ENCODE results near the gene POLR1D. TPM values are rescaled to one million over a fixed set of nuclear protein-coding genes. Genes with fewer than 3 reads are reported as not detected.

The POLR1D gene
- polyA plus RNA-seq, 4 donors = 145 to 192 (median 165) TPM

GRCh38 chr13:27619728-27620376 lies 1.8 kb upstream of the POLR1D start:
- H3K27ac ChIP-seq (ENCODE audit: low read depth in 1 of 3, low read length in 2 of 3) = peak overlapping the region; percentile 95 to 99 (median 97)
- H3K4me3 ChIP-seq (ENCODE audit: low read depth in 1 of 3, low read length in 3 of 3) = peak overlapping the region; percentile 77 to 94 (median 77)
- H3K27me3 ChIP-seq (ENCODE audit: control insufficient read depth in 3 of 3, insufficient read depth in 3 of 3, low read length in 3 of 3) = no peaks in the 10 kb centered on the region
- DNase-seq (no peak), FAIRE-seq (no peak)
- H3K4me1 ChIP-seq (ENCODE audit: control insufficient read depth in 3 of 3, insufficient read depth in 2 of 3, low read depth in 1 of 3, low read length in 2 of 3) = peaks cover 2 to 28% (median 9%) of the 10 kb centered on the region in 3 donors
- peaks cover 0 to 6% (median 0%) of the 10 kb centered on the region in 3 donors for H3K36me3 ChIP-seq (ENCODE audit: control insufficient read depth in 3 of 3, insufficient read depth in 2 of 3, low read depth in 1 of 3, low read length in 3 of 3)
- 0 to 1% (median 0%) methylated on average over 39 to 47 of the region's 47 CpGs for WGBS, 3 donors
- peaks cover 0 to 7% of the 10 kb centered on the region in 2 donors for H3K9me3 ChIP-seq (ENCODE audit: control insufficient read depth in 2 of 2, insufficient read depth in 1 of 2, low read depth in 1 of 2, low read length in 1 of 2)

- Histone ChIP-seq H3K36me3 (ENCODE audit: control insufficient read depth in 3 of 3, insufficient read depth in 2 of 3, low read depth in 1 of 3, low read length in 3 of 3) (no peaks in the 10 kb centered on the region), H3K27me3 (ENCODE audit: control insufficient read depth in 3 of 3, insufficient read depth in 3 of 3, low read length in 3 of 3) (no peaks in the 10 kb centered on the region), H3K9me3 (ENCODE audit: control insufficient read depth in 2 of 2, insufficient read depth in 1 of 2, low read depth in 1 of 2, low read length in 1 of 2) (no peaks in the 10 kb centered on the region), H3K4me3 (ENCODE audit: low read depth in 1 of 3, low read length in 3 of 3) (peak within 1 kb of the TSS; percentile 77 to 94 (median 77)), H3K4me1 (ENCODE audit: control insufficient read depth in 3 of 3, insufficient read depth in 2 of 3, low read depth in 1 of 3, low read length in 2 of 3) (peaks cover 2 to 28% (median 9%) of the 10 kb centered on the region in 3 donors), H3K27ac (ENCODE audit: low read depth in 1 of 3, low read length in 2 of 3) (peak within 1 kb of the TSS; percentile 97 to 99 (median 98))
- DNase-seq (peak; percentile 97 to 98), FAIRE-seq (no peak)
- WGBS, 3 donors = 0% methylated on average over 74 to 79 of the region's 79 CpGs
These were observed 1.1 kb upstream of the POLR1D start, which contains the start of gene LNX2 for GRCh38 chr13:27620377-27621115. TSS of gene LNX2 (minus strand) at chr13:27620529. CDS start at chr13:27581703, 38,826 bp downstream.

GRCh38 chr13:27621116-27621365 lies 651 bp upstream of the POLR1D start:
- 0% methylated on average over 8 of the region's 8 CpGs for WGBS, 3 donors
- no peaks in the 10 kb centered on the region for H3K27me3 ChIP-seq (ENCODE audit: control insufficient read depth in 3 of 3, insufficient read depth in 3 of 3, low read length in 3 of 3)
- H3K9me3 ChIP-seq (ENCODE audit: control insufficient read depth in 2 of 2, insufficient read depth in 1 of 2, low read depth in 1 of 2, low read length in 1 of 2) = no peaks in the 10 kb centered on the region
- peaks cover 2 to 28% (median 9%) of the 10 kb centered on the region in 3 donors for H3K4me1 ChIP-seq (ENCODE audit: control insufficient read depth in 3 of 3, insufficient read depth in 2 of 3, low read depth in 1 of 3, low read length in 2 of 3)
- no peaks in the 10 kb centered on the region for H3K36me3 ChIP-seq (ENCODE audit: control insufficient read depth in 3 of 3, insufficient read depth in 2 of 3, low read depth in 1 of 3, low read length in 3 of 3)
- H3K4me3 ChIP-seq (ENCODE audit: low read depth in 1 of 3, low read length in 3 of 3) = peak overlapping the region; percentile 77 to 88 (median 77)
- no peak for FAIRE-seq
- peak overlapping the region; percentile 87 to 99 (median 98) for H3K27ac ChIP-seq (ENCODE audit: low read depth in 1 of 3, low read length in 2 of 3)
- no peak for DNase-seq

- H3K27ac ChIP-seq (ENCODE audit: low read depth in 1 of 3, low read length in 2 of 3) = peak overlapping the region; percentile 87 to 98 (median 89)
These were observed 569 bp downstream of the POLR1D start for GRCh38 chr13:27622102-27622820.

GRCh38 chr13:27622881-27623280 lies 1.2 kb downstream of the POLR1D start:
- FAIRE-seq = no peak
- Histone ChIP-seq H3K4me3 (ENCODE audit: low read depth in 1 of 3, low read length in 3 of 3) (peak overlapping the region in 2 of 3 donors; percentile 57 to 77), H3K36me3 (ENCODE audit: control insufficient read depth in 3 of 3, insufficient read depth in 2 of 3, low read depth in 1 of 3, low read length in 3 of 3) (no peaks in the 10 kb centered on the region), H3K4me1 (ENCODE audit: control insufficient read depth in 3 of 3, insufficient read depth in 2 of 3, low read depth in 1 of 3, low read length in 2 of 3) (peaks cover 2 to 18% (median 11%) of the 10 kb centered on the region in 3 donors), H3K9me3 (ENCODE audit: control insufficient read depth in 2 of 2, insufficient read depth in 1 of 2, low read depth in 1 of 2, low read length in 1 of 2) (no peaks in the 10 kb centered on the region), H3K27ac (ENCODE audit: low read depth in 1 of 3, low read length in 2 of 3) (no peak overlapping the region), H3K27me3 (ENCODE audit: control insufficient read depth in 3 of 3, insufficient read depth in 3 of 3, low read length in 3 of 3) (no peaks in the 10 kb centered on the region)
- DNase-seq = no peak
- 59 to 72% (median 68%) methylated on average over 7 of the region's 7 CpGs for WGBS, 3 donors

More at GRCh38 chr13:27622102-27622820, 569 bp downstream of the POLR1D start:
- Histone ChIP-seq H3K4me1 (ENCODE audit: control insufficient read depth in 3 of 3, insufficient read depth in 2 of 3, low read depth in 1 of 3, low read length in 2 of 3) (peaks cover 2 to 24% (median 11%) of the 10 kb centered on the region in 3 donors), H3K9me3 (ENCODE audit: control insufficient read depth in 2 of 2, insufficient read depth in 1 of 2, low read depth in 1 of 2, low read length in 1 of 2) (no peaks in the 10 kb centered on the region), H3K27me3 (ENCODE audit: control insufficient read depth in 3 of 3, insufficient read depth in 3 of 3, low read length in 3 of 3) (no peaks in the 10 kb centered on the region), H3K36me3 (ENCODE audit: control insufficient read depth in 3 of 3, insufficient read depth in 2 of 3, low read depth in 1 of 3, low read length in 3 of 3) (no peaks in the 10 kb centered on the region), H3K4me3 (ENCODE audit: low read depth in 1 of 3, low read length in 3 of 3) (peak overlapping the region; percentile 57 to 88 (median 77))
- no peak for DNase-seq
- no peak for FAIRE-seq
- WGBS, 3 donors = 7 to 8% (median 7%) methylated on average over 11 to 13 of the region's 13 CpGs

GRCh38 chr13:27624071-27624470 lies 2.4 kb downstream of the POLR1D start:
- Histone ChIP-seq H3K4me3 (ENCODE audit: low read depth in 1 of 3, low read length in 3 of 3) (no peak overlapping the region), H3K4me1 (ENCODE audit: control insufficient read depth in 3 of 3, insufficient read depth in 2 of 3, low read depth in 1 of 3, low read length in 2 of 3) (peaks cover 2 to 11% (median 8%) of the 10 kb centered on the region in 3 donors), H3K27ac (ENCODE audit: low read depth in 1 of 3, low read length in 2 of 3) (no peak overlapping the region), H3K36me3 (ENCODE audit: control insufficient read depth in 3 of 3, insufficient read depth in 2 of 3, low read depth in 1 of 3, low read length in 3 of 3) (peaks cover 0 to 4% (median 0%) of the 10 kb centered on the region in 3 donors), H3K27me3 (ENCODE audit: control insufficient read depth in 3 of 3, insufficient read depth in 3 of 3, low read length in 3 of 3) (no peaks in the 10 kb centered on the region), H3K9me3 (ENCODE audit: control insufficient read depth in 2 of 2, insufficient read depth in 1 of 2, low read depth in 1 of 2, low read length in 1 of 2) (no peaks in the 10 kb centered on the region)
- no peak for DNase-seq
- 95 to 98% (median 96%) methylated on average over 3 of the region's 3 CpGs for WGBS, 3 donors
- FAIRE-seq = no peak

- FAIRE-seq (no peak), DNase-seq (no peak)
- no peaks in the 10 kb centered on the region for H3K27me3 ChIP-seq (ENCODE audit: control insufficient read depth in 3 of 3, insufficient read depth in 3 of 3, low read length in 3 of 3)
- H3K4me1 ChIP-seq (ENCODE audit: control insufficient read depth in 3 of 3, insufficient read depth in 2 of 3, low read depth in 1 of 3, low read length in 2 of 3) = peaks cover 2 to 11% (median 8%) of the 10 kb centered on the region in 3 donors
- H3K4me3 ChIP-seq (ENCODE audit: low read depth in 1 of 3, low read length in 3 of 3) = no peak overlapping the region
- peaks cover 0 to 6% (median 0%) of the 10 kb centered on the region in 3 donors for H3K36me3 ChIP-seq (ENCODE audit: control insufficient read depth in 3 of 3, insufficient read depth in 2 of 3, low read depth in 1 of 3, low read length in 3 of 3)
- no peak overlapping the region for H3K27ac ChIP-seq (ENCODE audit: low read depth in 1 of 3, low read length in 2 of 3)
- no peaks in the 10 kb centered on the region for H3K9me3 ChIP-seq (ENCODE audit: control insufficient read depth in 2 of 2, insufficient read depth in 1 of 2, low read depth in 1 of 2, low read length in 1 of 2)
- 57 to 80% (median 75%) methylated on average over 2 of the region's 2 CpGs for WGBS, 3 donors
These were observed 4.1 kb downstream of the POLR1D start for GRCh38 chr13:27625839-27626238.

GRCh38 chr13:27627380-27627779 lies 5.7 kb downstream of the POLR1D start:
- Histone ChIP-seq H3K27ac (ENCODE audit: low read depth in 1 of 3, low read length in 2 of 3) (no peak overlapping the region), H3K9me3 (ENCODE audit: control insufficient read depth in 2 of 2, insufficient read depth in 1 of 2, low read depth in 1 of 2, low read length in 1 of 2) (no peaks in the 10 kb centered on the region), H3K4me3 (ENCODE audit: low read depth in 1 of 3, low read length in 3 of 3) (no peak overlapping the region), H3K36me3 (ENCODE audit: control insufficient read depth in 3 of 3, insufficient read depth in 2 of 3, low read depth in 1 of 3, low read length in 3 of 3) (peaks cover 0 to 16% (median 0%) of the 10 kb centered on the region in 3 donors), H3K4me1 (ENCODE audit: control insufficient read depth in 3 of 3, insufficient read depth in 2 of 3, low read depth in 1 of 3, low read length in 2 of 3) (peaks cover 2 to 11% (median 8%) of the 10 kb centered on the region in 3 donors), H3K27me3 (ENCODE audit: control insufficient read depth in 3 of 3, insufficient read depth in 3 of 3, low read length in 3 of 3) (no peaks in the 10 kb centered on the region)
- WGBS, 3 donors = 74 to 77% (median 75%) methylated on average over 3 of the region's 3 CpGs
- DNase-seq (no peak), FAIRE-seq (no peak)
